ENCODE results near the gene BCL7A. TPM values are rescaled to one million over a fixed set of nuclear protein-coding genes. Genes with fewer than 3 reads are reported as not detected.

The BCL7A gene
- total and polyA plus RNA-seq, 4 donors: 3.5 to 8.3 (median 4.9) TPM

- no peak overlapping the region for H3K27ac ChIP-seq (ENCODE audit: low read depth in 1 of 2, low read length in 2 of 2)
- peaks cover 12 to 19% (median 16%) of the 10 kb centered on the region in 4 donors for H3K4me1 ChIP-seq (ENCODE audit: control insufficient read depth in 4 of 4, insufficient read depth in 4 of 4, low read length in 3 of 4)
- TF ChIP-seq EGR1 (IDR thresholded peaks at IDR 0.05; ENCODE audit: low read depth in 2 of 2): no peak
- no peak for TF ChIP-seq MAX (IDR thresholded peaks at IDR 0.05)
- no peak for TF ChIP-seq REST (IDR thresholded peaks at IDR 0.05)
- no peak for TF ChIP-seq FOXA1 (IDR thresholded peaks at IDR 0.05)
- TF ChIP-seq CTCF (IDR thresholded peaks at IDR 0.05; ENCODE audit: low read depth, low read length, missing input control): no peak
- TF ChIP-seq FOXA2 (IDR thresholded peaks at IDR 0.05): no peak
- TF ChIP-seq GABPA (IDR thresholded peaks at IDR 0.05 in 1 of 2, conservative IDR thresholded peaks at IDR 0.05 in 1 of 2): no peak
- TF ChIP-seq TAF1 (conservative IDR thresholded peaks at IDR 0.05): no peak
- TF ChIP-seq ZBTB33 (IDR thresholded peaks at IDR 0.05): no peak
- TF ChIP-seq JUND (IDR thresholded peaks at IDR 0.05): no peak
- TF ChIP-seq HNF4G (IDR thresholded peaks at IDR 0.05): no peak
- no peak for TF ChIP-seq YY1 (IDR thresholded peaks at IDR 0.05)
- TF ChIP-seq SP1 (IDR thresholded peaks at IDR 0.05): no peak
- no peak for TF ChIP-seq HNF4A (conservative IDR thresholded peaks at IDR 0.05)
- TF ChIP-seq ATF3 (IDR thresholded peaks at IDR 0.05): no peak
- no peak for TF ChIP-seq NR2F2 (IDR thresholded peaks at IDR 0.05)
- TF ChIP-seq RAD21 (IDR thresholded peaks at IDR 0.05): no peak
- no peak for TF ChIP-seq RXRA (IDR thresholded peaks at IDR 0.05)
These were observed 38.4 kb downstream of the BCL7A start for GRCh38 chr12:122060081-122060501.

More at GRCh38 chr12:122060081-122060501, 38.4 kb downstream of the BCL7A start:
- Histone ChIP-seq H3K27me3 (ENCODE audit: control insufficient read depth in 4 of 4, insufficient read depth in 4 of 4, low read length in 3 of 4) (no peaks in the 10 kb centered on the region), H3K9ac (ENCODE audit: low read depth in 1 of 2, low read length in 2 of 2) (no peak overlapping the region), H3K4me3 (ENCODE audit: low read depth in 1 of 3, low read length in 3 of 3) (no peak overlapping the region), H3K36me3 (ENCODE audit: control insufficient read depth in 4 of 4, insufficient read depth in 3 of 4, low read depth in 1 of 4, low read length in 3 of 4) (peaks cover 0 to 6% (median 0%) of the 10 kb centered on the region in 4 donors), H3K9me3 (ENCODE audit: control insufficient read depth in 4 of 4, low read length in 3 of 4) (no peaks in the 10 kb centered on the region)
- WGBS: 80% methylated on average over 22 of the region's 22 CpGs
- no peak for DNase-seq (ENCODE audit: low spot score)
